A673 (cell line): Measurements from ENCODE around the gene KLHL17. TPM values are rescaled to one million over a fixed set of nuclear protein-coding genes. Genes with fewer than 3 reads are reported as not detected.

Experiments used
- BruUV-seq: library from RNA; stranded (reverse); fragments of 400-500 nt; replicated peaks from 2 replicates; lab custom pipeline; 2021; lab: Mats Ljungman, UMichigan
- CTCF ChIA-PET: fragments of 300-600 bp; sonication (Branson Sonifier 250); formaldehyde crosslinking; loops from one replicate; lab custom pipeline; 2022; ENCODE audit warnings: antibody characterized with exemption; lab: Charles Lee
- POLR2A ChIA-PET: fragments of 300-600 bp; sonication (Branson Sonifier 250); formaldehyde crosslinking; loops from one replicate; lab custom pipeline; 2022; ENCODE audit warnings: antibody characterized with exemption; ENCODE audit not compliant: low non-redundant PET; lab: Charles Lee
- DNase-seq: peaks from one replicate; pipeline ENCODE4 v3.0.0-alpha.2; 2015; ENCODE audit warnings: low spot score
- H3K27ac ChIP-seq: fragments of 200-600 bp; sonication (generic); 2 replicates; pipeline ENCODE4 v1.5.1; 2016; ENCODE audit warnings: mixed run types, low read depth, mild to moderate bottlenecking, mixed read lengths, antibody characterized with exemption, low read length; ENCODE audit not compliant: poor library complexity, severe bottlenecking
- H3K27me3 ChIP-seq: fragments of 200-600 bp; sonication (generic); replicated peaks from 2 replicates; pipeline ENCODE4 v1.6.1; 2017; ENCODE audit warnings: mixed run types, low read depth, mild to moderate bottlenecking, mixed read lengths, antibody characterized with exemption, low read length; ENCODE audit not compliant: insufficient read depth, poor library complexity
- H3K36me3 ChIP-seq: fragments of 200-600 bp; sonication (generic); 2 replicates; pipeline ENCODE4 v1.6.1; 2016; ENCODE audit warnings: mixed run types, mild to moderate bottlenecking, mixed read lengths, antibody characterized with exemption, low read length; ENCODE audit not compliant: insufficient read depth, poor library complexity, severe bottlenecking
- H3K4me1 ChIP-seq: fragments of 200-600 bp; sonication (generic); 2 replicates; pipeline ENCODE4 v1.6.1; 2017; ENCODE audit warnings: mixed run types, mild to moderate bottlenecking, mixed read lengths, antibody characterized with exemption, low read length; ENCODE audit not compliant: insufficient read depth, poor library complexity, severe bottlenecking
- H3K4me3 ChIP-seq: fragments of 200-600 bp; sonication (generic); 2 replicates; pipeline ENCODE4 v1.5.1; 2016; ENCODE audit warnings: low read depth, mixed run types, mild to moderate bottlenecking, mixed read lengths, low read length; ENCODE audit not compliant: poor library complexity, severe bottlenecking
- H3K9me3 ChIP-seq: fragments of 200-600 bp; sonication (generic); 2 replicates; pipeline ENCODE4 v1.6.1; 2016; ENCODE audit warnings: mixed run types, low read depth, mild to moderate bottlenecking, mixed read lengths, antibody characterized with exemption, low read length; ENCODE audit not compliant: poor library complexity, severe bottlenecking
- EZH2 ChIP-seq: fragments of 200-600 bp; sonication (generic); IDR thresholded peaks from 2 replicates; pipeline ENCODE4 v1.6.1; 2017; ENCODE audit warnings: borderline replicate concordance, low read depth, mild to moderate bottlenecking, mixed read lengths, antibody characterized with exemption, low read length; ENCODE audit not compliant: poor library complexity, severe bottlenecking
- intact Hi-C: fragments of 100-400 bp; cut with micrococcal nuclease; formaldehyde crosslinking; loops from one replicate; pipeline ENCODE4 v1.10.0; 2022; ENCODE audit not compliant: unreplicated experiment
- total RNA-seq: library from RNA; stranded (reverse); gene quantifications from 2 replicates; pipeline ENCODE4 v1.2.3, GENCODE V29; 2021
- TF ChIP-seq, protein P1 (sequence below): fragments of 300-800, 200-600 bp; sonication (generic); conservative IDR thresholded peaks from 2 replicates; pipeline ENCODE4 v1.5.1; 2017; ENCODE audit warnings: low read depth, mild to moderate bottlenecking, antibody characterized with exemption, low read length, moderate library complexity, mixed read lengths

KLHL17 gene
- total RNA-seq, 1 experiment from 2014 or later: 43.3 TPM

GRCh38 chr1:952603-953002 lies 7.8 kb upstream of the KLHL17 start:
- Histone ChIP-seq H3K9me3 (no peaks in the 10 kb centered on the region), H3K4me3 (no peak overlapping the region), H3K4me1 (peaks cover 4% of the 10 kb centered on the region), H3K36me3 (peaks cover 88% of the 10 kb centered on the region), H3K27ac (no peak overlapping the region), H3K27me3 (no peaks in the 10 kb centered on the region)
- CTCF ChIA-PET: no interaction called here
- no peak for DNase-seq
- no peak for TF ChIP-seq EZH2
- TF ChIP-seq, protein P1, sequence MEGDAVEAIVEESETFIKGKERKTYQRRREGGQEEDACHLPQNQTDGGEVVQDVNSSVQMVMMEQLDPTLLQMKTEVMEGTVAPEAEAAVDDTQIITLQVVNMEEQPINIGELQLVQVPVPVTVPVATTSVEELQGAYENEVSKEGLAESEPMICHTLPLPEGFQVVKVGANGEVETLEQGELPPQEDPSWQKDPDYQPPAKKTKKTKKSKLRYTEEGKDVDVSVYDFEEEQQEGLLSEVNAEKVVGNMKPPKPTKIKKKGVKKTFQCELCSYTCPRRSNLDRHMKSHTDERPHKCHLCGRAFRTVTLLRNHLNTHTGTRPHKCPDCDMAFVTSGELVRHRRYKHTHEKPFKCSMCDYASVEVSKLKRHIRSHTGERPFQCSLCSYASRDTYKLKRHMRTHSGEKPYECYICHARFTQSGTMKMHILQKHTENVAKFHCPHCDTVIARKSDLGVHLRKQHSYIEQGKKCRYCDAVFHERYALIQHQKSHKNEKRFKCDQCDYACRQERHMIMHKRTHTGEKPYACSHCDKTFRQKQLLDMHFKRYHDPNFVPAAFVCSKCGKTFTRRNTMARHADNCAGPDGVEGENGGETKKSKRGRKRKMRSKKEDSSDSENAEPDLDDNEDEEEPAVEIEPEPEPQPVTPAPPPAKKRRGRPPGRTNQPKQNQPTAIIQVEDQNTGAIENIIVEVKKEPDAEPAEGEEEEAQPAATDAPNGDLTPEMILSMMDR: no peak
- BruUV-seq: no TSS peak
- POLR2A ChIA-PET: interaction anchor here (0.6 kb wide), 1 partner anchor 9 kb away, joined by 8 read pairs; no protein-coding TSS in a partner anchor
- intact Hi-C loops: no loop called here

- intact Hi-C loops: no loop called here
- BruUV-seq: no TSS peak
- no peak for TF ChIP-seq EZH2
- TF ChIP-seq, protein P1: no peak
- Histone ChIP-seq H3K27ac (no peak overlapping the region), H3K27me3 (no peaks in the 10 kb centered on the region), H3K9me3 (no peaks in the 10 kb centered on the region), H3K4me3 (no peak overlapping the region), H3K36me3 (peaks cover 78% of the 10 kb centered on the region), H3K4me1 (peaks cover 12% of the 10 kb centered on the region)
- POLR2A ChIA-PET: no interaction called here
- no peak for DNase-seq
- CTCF ChIA-PET: no interaction called here
Measured at GRCh38 chr1:953524-954320, 6.7 kb upstream of the KLHL17 start.

GRCh38 chr1:954927-955326 lies 5.5 kb upstream of the KLHL17 start:
- H3K27ac ChIP-seq: no peak overlapping the region
- H3K4me1 ChIP-seq: peaks cover 12% of the 10 kb centered on the region
- intact Hi-C loops: no loop called here
- no peak overlapping the region for H3K4me3 ChIP-seq
- TF ChIP-seq, protein P1: no peak
- TF ChIP-seq EZH2: no peak
- peaks cover 66% of the 10 kb centered on the region for H3K36me3 ChIP-seq
- CTCF ChIA-PET: interaction anchor here (1.3 kb wide), 1 partner anchor 50 kb away, joined by 4 read pairs; no protein-coding TSS in a partner anchor
- no peaks in the 10 kb centered on the region for H3K9me3 ChIP-seq
- BruUV-seq: no TSS peak
- DNase-seq: no peak
- POLR2A ChIA-PET: no interaction called here
- no peaks in the 10 kb centered on the region for H3K27me3 ChIP-seq
